Measurements from ENCODE around the gene CFAP410. TPM values are rescaled to one million over a fixed set of nuclear protein-coding genes. Genes with fewer than 3 reads are reported as not detected.

Gene CFAP410
- total RNA-seq, 1 donor from 2014 or later: 20.6 TPM

DNA sequence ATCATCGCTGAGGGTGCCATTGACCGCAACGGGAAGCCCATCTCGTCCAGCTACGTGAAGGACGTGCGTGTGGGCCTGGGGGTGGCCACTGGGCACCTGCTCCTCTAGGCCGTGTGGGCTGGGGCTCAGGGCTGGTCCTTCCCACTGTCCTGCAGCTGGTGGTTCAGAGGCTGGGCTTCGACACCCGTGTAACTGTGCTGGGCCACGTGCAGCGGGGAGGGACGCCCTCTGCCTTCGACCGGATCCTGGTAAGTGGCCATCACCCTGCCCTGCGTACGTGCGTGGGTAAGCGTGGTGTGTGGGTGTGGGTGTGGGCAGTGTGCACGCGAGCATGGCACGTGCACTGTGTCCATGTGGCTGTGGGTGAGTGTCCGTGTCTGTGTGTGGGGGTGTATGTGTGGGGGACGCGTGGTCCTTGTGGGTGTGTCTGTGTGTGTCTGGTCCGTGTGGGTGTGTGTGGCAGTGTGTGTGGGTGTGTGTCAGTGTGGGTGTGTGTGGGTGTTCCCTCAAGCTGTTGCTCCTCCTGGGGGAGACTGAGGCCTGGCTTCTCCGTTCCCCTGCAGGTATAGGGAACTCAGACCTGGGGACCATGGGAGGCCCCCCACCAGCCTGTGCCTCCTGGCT is 22.8 kb downstream of the CFAP410 start:
- H3K9me3 Mint-ChIP-seq (ENCODE audit: unreplicated experiment): peaks cover 2% of the 10 kb centered on the region
- H3K27ac Mint-ChIP-seq (ENCODE audit: unreplicated experiment): no peak overlapping the region
- H3K27me3 Mint-ChIP-seq (ENCODE audit: unreplicated experiment): peaks cover 5% of the 10 kb centered on the region
- no peaks in the 10 kb centered on the region for H3K4me1 Mint-ChIP-seq (ENCODE audit: low read depth, unreplicated experiment)
- no peak overlapping the region for H3K4me3 Mint-ChIP-seq (ENCODE audit: unreplicated experiment)
- TF ChIP-seq, protein P1, sequence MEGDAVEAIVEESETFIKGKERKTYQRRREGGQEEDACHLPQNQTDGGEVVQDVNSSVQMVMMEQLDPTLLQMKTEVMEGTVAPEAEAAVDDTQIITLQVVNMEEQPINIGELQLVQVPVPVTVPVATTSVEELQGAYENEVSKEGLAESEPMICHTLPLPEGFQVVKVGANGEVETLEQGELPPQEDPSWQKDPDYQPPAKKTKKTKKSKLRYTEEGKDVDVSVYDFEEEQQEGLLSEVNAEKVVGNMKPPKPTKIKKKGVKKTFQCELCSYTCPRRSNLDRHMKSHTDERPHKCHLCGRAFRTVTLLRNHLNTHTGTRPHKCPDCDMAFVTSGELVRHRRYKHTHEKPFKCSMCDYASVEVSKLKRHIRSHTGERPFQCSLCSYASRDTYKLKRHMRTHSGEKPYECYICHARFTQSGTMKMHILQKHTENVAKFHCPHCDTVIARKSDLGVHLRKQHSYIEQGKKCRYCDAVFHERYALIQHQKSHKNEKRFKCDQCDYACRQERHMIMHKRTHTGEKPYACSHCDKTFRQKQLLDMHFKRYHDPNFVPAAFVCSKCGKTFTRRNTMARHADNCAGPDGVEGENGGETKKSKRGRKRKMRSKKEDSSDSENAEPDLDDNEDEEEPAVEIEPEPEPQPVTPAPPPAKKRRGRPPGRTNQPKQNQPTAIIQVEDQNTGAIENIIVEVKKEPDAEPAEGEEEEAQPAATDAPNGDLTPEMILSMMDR (IDR thresholded peaks at IDR 0.05; ENCODE audit: partially characterized antibody, unreplicated experiment): no peak
- no peaks in the 10 kb centered on the region for H3K36me3 Mint-ChIP-seq (ENCODE audit: unreplicated experiment)
- DNase-seq: no peak

DNA sequence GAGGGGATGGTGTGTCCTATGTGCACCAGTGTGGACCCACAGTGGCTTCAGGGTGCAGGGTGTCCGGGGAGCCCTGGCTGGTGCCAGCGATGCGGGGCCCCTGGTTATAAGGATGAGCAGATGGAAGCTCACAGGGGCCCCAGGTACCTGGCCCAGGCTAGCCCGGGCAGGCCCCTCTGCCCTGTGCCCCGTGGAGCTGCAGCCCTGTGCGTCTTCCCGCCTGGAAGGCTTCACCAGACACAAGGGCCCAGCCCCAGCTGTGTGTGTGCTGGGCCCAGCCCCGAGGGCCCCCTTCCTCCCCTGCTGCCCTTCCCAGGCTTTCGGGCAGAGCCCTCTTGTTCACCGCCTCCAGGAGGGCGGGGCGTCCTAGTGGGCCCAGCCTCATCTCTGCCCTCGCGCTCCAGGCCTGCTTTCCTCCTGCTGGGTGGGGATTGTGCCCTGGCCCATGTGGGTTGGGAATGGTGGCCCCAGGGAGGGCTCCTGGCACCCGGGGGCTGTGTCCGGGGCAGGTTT is 23.4 kb downstream of the CFAP410 start:
- H3K4me3 Mint-ChIP-seq (ENCODE audit: unreplicated experiment): no peak overlapping the region
- TF ChIP-seq, protein P1 (IDR thresholded peaks at IDR 0.05; ENCODE audit: partially characterized antibody, unreplicated experiment): no peak
- peaks cover 7% of the 10 kb centered on the region for H3K27me3 Mint-ChIP-seq (ENCODE audit: unreplicated experiment)
- H3K9me3 Mint-ChIP-seq (ENCODE audit: unreplicated experiment): peaks cover 2% of the 10 kb centered on the region
- no peaks in the 10 kb centered on the region for H3K36me3 Mint-ChIP-seq (ENCODE audit: unreplicated experiment)
- no peaks in the 10 kb centered on the region for H3K4me1 Mint-ChIP-seq (ENCODE audit: low read depth, unreplicated experiment)
- H3K27ac Mint-ChIP-seq (ENCODE audit: unreplicated experiment): no peak overlapping the region
- DNase-seq: no peak

DNA sequence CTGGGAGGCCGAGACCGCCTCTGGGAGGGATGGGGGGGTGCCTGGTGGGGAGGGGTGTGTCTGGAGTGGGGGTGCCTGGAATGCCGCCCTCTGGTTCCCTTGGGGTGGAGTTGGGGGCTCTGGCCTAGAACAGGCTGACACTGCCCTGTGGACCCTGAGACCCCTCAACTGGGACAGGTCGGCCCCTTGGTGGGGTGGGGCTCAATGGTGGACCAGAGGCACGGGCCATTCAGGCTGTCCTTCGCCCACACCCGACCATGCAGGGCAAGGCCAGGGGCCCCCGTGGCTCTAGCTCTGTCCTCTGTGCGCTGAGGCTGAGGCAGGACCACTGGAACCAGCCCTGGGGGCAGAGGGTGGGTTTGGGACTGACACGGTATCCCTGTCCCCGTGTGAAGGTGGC is 24.6 kb downstream of the CFAP410 start:
- H3K36me3 Mint-ChIP-seq (ENCODE audit: unreplicated experiment): no peaks in the 10 kb centered on the region
- no peak for DNase-seq
- peaks cover 4% of the 10 kb centered on the region for H3K27me3 Mint-ChIP-seq (ENCODE audit: unreplicated experiment)
- H3K4me1 Mint-ChIP-seq (ENCODE audit: low read depth, unreplicated experiment): no peaks in the 10 kb centered on the region
- H3K27ac Mint-ChIP-seq (ENCODE audit: unreplicated experiment): no peak overlapping the region
- TF ChIP-seq, protein P1 (IDR thresholded peaks at IDR 0.05; ENCODE audit: partially characterized antibody, unreplicated experiment): no peak
- peaks cover 2% of the 10 kb centered on the region for H3K9me3 Mint-ChIP-seq (ENCODE audit: unreplicated experiment)
- H3K4me3 Mint-ChIP-seq (ENCODE audit: unreplicated experiment): no peak overlapping the region

DNA sequence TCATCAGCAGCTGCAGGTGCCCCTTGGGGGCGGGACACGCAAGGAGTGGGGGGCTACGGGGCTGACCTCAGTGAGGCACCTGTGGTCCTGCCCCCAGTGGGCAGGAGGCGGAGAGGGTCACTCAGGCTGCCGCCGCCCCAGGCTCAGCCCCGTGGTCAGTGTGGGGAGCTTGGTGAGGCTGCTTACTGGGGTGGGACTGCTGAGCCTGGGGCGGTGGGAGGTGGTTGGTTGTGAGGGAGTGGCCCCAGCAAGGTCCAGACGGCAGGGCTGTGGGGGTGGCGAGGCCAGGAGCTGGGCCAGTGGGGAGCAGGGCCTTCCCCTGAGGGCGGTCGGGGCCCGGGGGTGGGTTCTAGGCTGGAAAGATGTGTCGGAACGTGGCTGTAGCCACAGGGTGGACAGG is 25.1 kb downstream of the CFAP410 start:
- Mint-ChIP-seq H3K4me3 (ENCODE audit: unreplicated experiment) (no peak overlapping the region), H3K27me3 (ENCODE audit: unreplicated experiment) (peaks cover 4% of the 10 kb centered on the region), H3K36me3 (ENCODE audit: unreplicated experiment) (no peaks in the 10 kb centered on the region), H3K27ac (ENCODE audit: unreplicated experiment) (no peak overlapping the region), H3K9me3 (ENCODE audit: unreplicated experiment) (peaks cover 2% of the 10 kb centered on the region), H3K4me1 (ENCODE audit: low read depth, unreplicated experiment) (no peaks in the 10 kb centered on the region)
- TF ChIP-seq, protein P1 (IDR thresholded peaks at IDR 0.05; ENCODE audit: partially characterized antibody, unreplicated experiment): no peak
- no peak for DNase-seq

DNA sequence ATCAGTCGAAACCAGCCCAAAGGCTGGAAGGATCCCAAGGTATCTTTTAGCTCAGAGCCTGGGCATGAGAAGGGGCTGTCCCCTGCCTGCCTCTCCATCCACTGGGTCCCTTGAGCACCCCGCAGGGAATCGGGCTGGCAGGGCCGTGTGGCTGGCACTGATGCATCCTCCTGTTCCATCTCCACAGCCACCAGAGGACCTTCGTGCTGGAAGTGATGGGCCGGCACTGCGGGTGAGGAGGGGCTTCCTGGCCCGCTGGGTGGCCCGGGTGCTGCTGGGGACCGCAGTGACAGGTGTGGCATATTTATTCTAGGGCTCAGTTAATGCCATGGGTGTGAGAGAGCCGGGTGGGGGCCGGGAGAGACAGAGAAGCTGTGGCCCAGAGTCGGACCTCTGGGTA is 25.7 kb downstream of the CFAP410 start:
- Mint-ChIP-seq H3K4me3 (ENCODE audit: unreplicated experiment) (no peak overlapping the region), H3K4me1 (ENCODE audit: low read depth, unreplicated experiment) (peaks cover 3% of the 10 kb centered on the region), H3K9me3 (ENCODE audit: unreplicated experiment) (peaks cover 2% of the 10 kb centered on the region), H3K27ac (ENCODE audit: unreplicated experiment) (no peak overlapping the region), H3K36me3 (ENCODE audit: unreplicated experiment) (no peaks in the 10 kb centered on the region), H3K27me3 (ENCODE audit: unreplicated experiment) (peaks cover 4% of the 10 kb centered on the region)
- TF ChIP-seq, protein P1 (IDR thresholded peaks at IDR 0.05; ENCODE audit: partially characterized antibody, unreplicated experiment): no peak
- no peak for DNase-seq
